Calu3 (cell line): Measurements from ENCODE around the gene RUFY3. TPM values are rescaled to one million over a fixed set of nuclear protein-coding genes. Genes with fewer than 3 reads are reported as not detected.

Experiments
- BruUV-seq: library from RNA; stranded (reverse); fragments of 400-500 nt; replicated peaks from 2 replicates; lab custom pipeline; 2021; lab: Mats Ljungman, UMichigan
- CTCF ChIA-PET: fragments of 300-600 bp; sonication (Branson Sonifier 250); formaldehyde crosslinking; loops from one replicate; lab custom pipeline; 2022; ENCODE audit warnings: antibody characterized with exemption; lab: Charles Lee
- DNase-seq: peaks from one replicate; pipeline ENCODE4 v3.0.0; 2022
- H3K27ac Mint-ChIP-seq: one replicate; pipeline ENCODE4 v1.8.0; 2022; ENCODE audit warnings: mixed read lengths; ENCODE audit not compliant: unreplicated experiment
- H3K27me3 Mint-ChIP-seq: one replicate; pipeline ENCODE4 v1.8.0; 2022; ENCODE audit warnings: mixed read lengths; ENCODE audit not compliant: unreplicated experiment
- H3K36me3 Mint-ChIP-seq: one replicate; pipeline ENCODE4 v1.8.0; 2022; ENCODE audit warnings: mild to moderate bottlenecking, moderate library complexity, mixed read lengths; ENCODE audit not compliant: insufficient read depth, unreplicated experiment
- H3K4me1 Mint-ChIP-seq: one replicate; pipeline ENCODE4 v1.8.0; 2022; ENCODE audit warnings: mild to moderate bottlenecking, low read depth, mixed read lengths; ENCODE audit not compliant: unreplicated experiment
- H3K4me3 Mint-ChIP-seq: one replicate; pipeline ENCODE4 v1.8.0; 2022; ENCODE audit warnings: mild to moderate bottlenecking, low read depth, moderate library complexity, mixed read lengths; ENCODE audit not compliant: unreplicated experiment
- H3K9me3 Mint-ChIP-seq: one replicate; pipeline ENCODE4 v1.8.0; 2022; ENCODE audit warnings: low read depth, mixed read lengths; ENCODE audit not compliant: unreplicated experiment
- intact Hi-C: fragments of 100-400 bp; cut with micrococcal nuclease; formaldehyde crosslinking; loops from one replicate; pipeline ENCODE4 v1.10.0; 2022; ENCODE audit not compliant: unreplicated experiment
- total RNA-seq: library from RNA; stranded (reverse); gene quantifications from 2 replicates; pipeline ENCODE4 v1.2.3, GENCODE V29; 2022
- TF ChIP-seq, protein P1 (sequence below): fragments of 200-600 bp; IDR thresholded peaks from one replicate; pipeline ENCODE4 v1.8.0; 2022; ENCODE audit warnings: antibody characterized with exemption; ENCODE audit not compliant: unreplicated experiment

The RUFY3 gene
- total RNA-seq, 1 experiment from 2014 or later: 25.8 TPM

DNA sequence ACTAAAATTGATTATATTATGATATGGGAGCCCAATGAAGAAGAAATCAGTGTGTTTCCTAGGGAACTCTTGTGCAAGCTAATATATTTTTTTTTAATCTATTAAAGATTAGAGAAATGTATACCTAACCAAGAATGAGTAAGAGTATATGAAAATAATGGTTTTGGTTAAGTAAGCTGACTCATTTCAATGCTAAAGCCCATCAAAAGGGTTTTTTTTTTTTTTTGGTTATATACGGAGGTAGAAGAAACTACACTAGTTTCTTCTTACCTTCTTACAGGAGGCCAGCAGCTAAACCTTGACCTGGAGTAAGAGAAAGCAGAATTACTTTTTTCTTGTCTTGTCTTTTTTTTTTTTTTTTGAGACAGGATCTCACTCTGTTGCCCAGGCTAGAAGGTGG is 27.5 kb downstream of the RUFY3 start:
- no peaks in the 10 kb centered on the region for H3K36me3 Mint-ChIP-seq
- H3K4me3 Mint-ChIP-seq: no peak overlapping the region
- H3K27me3 Mint-ChIP-seq: no peaks in the 10 kb centered on the region
- H3K27ac Mint-ChIP-seq: no peak overlapping the region
- no peak for DNase-seq
- BruUV-seq: no TSS peak
- H3K4me1 Mint-ChIP-seq: peaks cover 9% of the 10 kb centered on the region
- H3K9me3 Mint-ChIP-seq: peaks cover 3% of the 10 kb centered on the region
- CTCF ChIA-PET: interaction anchor here (0.7 kb wide), 2 partner anchors 10 to 23 kb away, joined by 3 read pairs; no protein-coding TSS in a partner anchor
- TF ChIP-seq, protein P1, sequence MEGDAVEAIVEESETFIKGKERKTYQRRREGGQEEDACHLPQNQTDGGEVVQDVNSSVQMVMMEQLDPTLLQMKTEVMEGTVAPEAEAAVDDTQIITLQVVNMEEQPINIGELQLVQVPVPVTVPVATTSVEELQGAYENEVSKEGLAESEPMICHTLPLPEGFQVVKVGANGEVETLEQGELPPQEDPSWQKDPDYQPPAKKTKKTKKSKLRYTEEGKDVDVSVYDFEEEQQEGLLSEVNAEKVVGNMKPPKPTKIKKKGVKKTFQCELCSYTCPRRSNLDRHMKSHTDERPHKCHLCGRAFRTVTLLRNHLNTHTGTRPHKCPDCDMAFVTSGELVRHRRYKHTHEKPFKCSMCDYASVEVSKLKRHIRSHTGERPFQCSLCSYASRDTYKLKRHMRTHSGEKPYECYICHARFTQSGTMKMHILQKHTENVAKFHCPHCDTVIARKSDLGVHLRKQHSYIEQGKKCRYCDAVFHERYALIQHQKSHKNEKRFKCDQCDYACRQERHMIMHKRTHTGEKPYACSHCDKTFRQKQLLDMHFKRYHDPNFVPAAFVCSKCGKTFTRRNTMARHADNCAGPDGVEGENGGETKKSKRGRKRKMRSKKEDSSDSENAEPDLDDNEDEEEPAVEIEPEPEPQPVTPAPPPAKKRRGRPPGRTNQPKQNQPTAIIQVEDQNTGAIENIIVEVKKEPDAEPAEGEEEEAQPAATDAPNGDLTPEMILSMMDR: no peak
- intact Hi-C loops: no loop called here

- Mint-ChIP-seq H3K9me3 (peaks cover 3% of the 10 kb centered on the region), H3K36me3 (no peaks in the 10 kb centered on the region), H3K27me3 (no peaks in the 10 kb centered on the region), H3K4me1 (peaks cover 9% of the 10 kb centered on the region), H3K27ac (no peak overlapping the region), H3K4me3 (no peak overlapping the region)
- no peak for DNase-seq
- CTCF ChIA-PET: no interaction called here
- no TSS peak for BruUV-seq
- intact Hi-C loops: no loop called here
- TF ChIP-seq, protein P1: no peak
Measured at GRCh38 chr4:70752236-70752635, 30.5 kb downstream of the RUFY3 start.

- TF ChIP-seq, protein P1: no peak
- CTCF ChIA-PET: no interaction called here
- Mint-ChIP-seq H3K36me3 (no peaks in the 10 kb centered on the region), H3K9me3 (peaks cover 3% of the 10 kb centered on the region), H3K4me1 (peaks cover 9% of the 10 kb centered on the region), H3K27me3 (no peaks in the 10 kb centered on the region), H3K27ac (no peak overlapping the region), H3K4me3 (no peak overlapping the region)
- no peak for DNase-seq
- intact Hi-C loops: no loop called here
- no TSS peak for BruUV-seq
Measured at GRCh38 chr4:70753630-70754029, 31.9 kb downstream of the RUFY3 start.

GRCh38 chr4:70754470-70754869 is 32.7 kb downstream of the RUFY3 start:
- TF ChIP-seq, protein P1: no peak
- intact Hi-C loops: no loop called here
- Mint-ChIP-seq H3K4me1 (peaks cover 9% of the 10 kb centered on the region), H3K27me3 (no peaks in the 10 kb centered on the region), H3K27ac (no peak overlapping the region), H3K4me3 (no peak overlapping the region), H3K36me3 (no peaks in the 10 kb centered on the region), H3K9me3 (peaks cover 3% of the 10 kb centered on the region)
- BruUV-seq: no TSS peak
- no peak for DNase-seq
- CTCF ChIA-PET: interaction anchor here (0.8 kb wide), 1 partner anchor 20 kb away, joined by 3 read pairs; no protein-coding TSS in a partner anchor
